Vagina (tissue), 2 donors: ENCODE data around the gene MYADML2. TPM values are rescaled to one million over a fixed set of nuclear protein-coding genes. Genes with fewer than 3 reads are reported as not detected.

Experiments used
- DNase-seq, 2 donors: peaks; one replicate each; pipeline ENCODE4 v3.0.0-alpha.2; 2017; ENCODE audit errors: extremely low spot score in 2 of 2
- H3K27ac ChIP-seq: fragments of 200-600 bp; sonication (generic); one replicate; pipeline ENCODE4 v1.5.1; 2019
- H3K27me3 ChIP-seq: fragments of 200-600 bp; sonication (generic); one replicate; pipeline ENCODE4 v1.5.1; 2019
- H3K36me3 ChIP-seq, 2 donors: fragments of 200-600 bp; sonication (generic); one replicate each; pipeline ENCODE4 v1.5.1; 2017 to 2019
- H3K4me1 ChIP-seq: fragments of 200-600 bp; sonication (generic); one replicate; pipeline ENCODE4 v1.5.1; 2019
- H3K4me3 ChIP-seq, 2 donors: fragments of 200-600 bp; sonication (generic); 1 replicate in 1 of 2; 2 replicates in 1 of 2; pipeline ENCODE4 v1.5.1; 2016 to 2019
- H3K9me3 ChIP-seq: fragments of 200-600 bp; sonication (generic); one replicate; pipeline ENCODE4 v1.5.1; 2019
- POLR2A ChIP-seq, 2 donors: fragments of 450-650 bp; IDR thresholded peaks; one replicate each; pipeline ENCODE4 v1.6.1; 2017; ENCODE audit warnings: antibody characterized with exemption in 2 of 2, mild to moderate bottlenecking in 2 of 2, moderate library complexity in 2 of 2
- POLR2AphosphoS5 ChIP-seq, 2 donors: sonication (generic); formaldehyde crosslinking; IDR thresholded peaks; one replicate each; pipeline ENCODE4 v1.9.0; 2017; ENCODE audit warnings: antibody characterized with exemption in 2 of 2, mild to moderate bottlenecking in 2 of 2, low read depth in 1 of 2; ENCODE audit not compliant: insufficient read depth in 1 of 2
- intact Hi-C: fragments of 100-400 bp; cut with DNase I; formaldehyde crosslinking; loops from one replicate; pipeline ENCODE4 v1.15.1; 2023
- total RNA-seq: library from RNA; depleted of rRNA; stranded (reverse); fragments of >200 nt; gene quantifications from one replicate; pipeline ENCODE4 v1.2.3, GENCODE V29; 2016
- TF ChIP-seq, protein P1 (sequence below), 3 experiments: fragments of 450-650 bp in 2 of 3; fragments of 200-600 bp in 1 of 3; sonication (generic) in 1 of 3; IDR thresholded peaks; one replicate each; pipeline ENCODE4 v1.5.1; 2017 to 2019; ENCODE audit warnings: antibody characterized with exemption in 3 of 3, mild to moderate bottlenecking in 2 of 3, moderate library complexity in 2 of 3

Gene MYADML2, protein sequence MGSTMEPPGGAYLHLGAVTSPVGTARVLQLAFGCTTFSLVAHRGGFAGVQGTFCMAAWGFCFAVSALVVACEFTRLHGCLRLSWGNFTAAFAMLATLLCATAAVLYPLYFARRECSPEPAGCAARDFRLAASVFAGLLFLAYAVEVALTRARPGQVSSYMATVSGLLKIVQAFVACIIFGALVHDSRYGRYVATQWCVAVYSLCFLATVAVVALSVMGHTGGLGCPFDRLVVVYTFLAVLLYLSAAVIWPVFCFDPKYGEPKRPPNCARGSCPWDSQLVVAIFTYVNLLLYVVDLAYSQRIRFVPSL
- total RNA-seq: not detected

DNA sequence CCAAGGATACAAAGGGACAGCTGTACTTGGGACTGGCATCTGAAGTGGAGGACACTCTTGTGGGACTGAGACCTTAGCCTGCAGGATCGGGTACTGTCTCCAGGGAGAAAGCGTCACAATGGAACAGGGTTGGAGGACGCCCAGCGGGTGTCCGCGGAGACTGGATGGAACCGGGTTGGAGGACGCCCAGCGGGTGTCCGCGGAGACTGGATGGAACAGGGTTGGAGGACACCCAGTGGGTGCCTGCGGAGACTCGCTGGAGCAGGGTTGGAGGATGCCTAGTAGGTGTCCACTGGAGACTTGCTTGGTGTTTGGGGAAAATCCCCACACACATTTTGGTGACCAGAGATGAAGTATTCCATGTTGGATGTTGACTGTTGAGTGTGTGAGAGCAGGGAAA lies at the start of gene MYADML2:
TSS of gene MYADML2 (minus strand) at position 45 of the 400 bp plus-strand sequence. CDS start 5,492 bp downstream, outside the sequence.
- H3K4me3 ChIP-seq: no peak within 1 kb of the TSS
- H3K36me3 ChIP-seq: no peaks in the 10 kb centered on the region
- TF ChIP-seq POLR2AphosphoS5 (IDR thresholded peaks at IDR 0.05; ENCODE audit: insufficient read depth in 1 of 2, low read depth in 1 of 2): no peak
- no peak for TF ChIP-seq POLR2A (IDR thresholded peaks at IDR 0.05)
- TF ChIP-seq, protein P1, sequence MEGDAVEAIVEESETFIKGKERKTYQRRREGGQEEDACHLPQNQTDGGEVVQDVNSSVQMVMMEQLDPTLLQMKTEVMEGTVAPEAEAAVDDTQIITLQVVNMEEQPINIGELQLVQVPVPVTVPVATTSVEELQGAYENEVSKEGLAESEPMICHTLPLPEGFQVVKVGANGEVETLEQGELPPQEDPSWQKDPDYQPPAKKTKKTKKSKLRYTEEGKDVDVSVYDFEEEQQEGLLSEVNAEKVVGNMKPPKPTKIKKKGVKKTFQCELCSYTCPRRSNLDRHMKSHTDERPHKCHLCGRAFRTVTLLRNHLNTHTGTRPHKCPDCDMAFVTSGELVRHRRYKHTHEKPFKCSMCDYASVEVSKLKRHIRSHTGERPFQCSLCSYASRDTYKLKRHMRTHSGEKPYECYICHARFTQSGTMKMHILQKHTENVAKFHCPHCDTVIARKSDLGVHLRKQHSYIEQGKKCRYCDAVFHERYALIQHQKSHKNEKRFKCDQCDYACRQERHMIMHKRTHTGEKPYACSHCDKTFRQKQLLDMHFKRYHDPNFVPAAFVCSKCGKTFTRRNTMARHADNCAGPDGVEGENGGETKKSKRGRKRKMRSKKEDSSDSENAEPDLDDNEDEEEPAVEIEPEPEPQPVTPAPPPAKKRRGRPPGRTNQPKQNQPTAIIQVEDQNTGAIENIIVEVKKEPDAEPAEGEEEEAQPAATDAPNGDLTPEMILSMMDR (IDR thresholded peaks at IDR 0.05): no peak
- no peak for DNase-seq
- H3K9me3 ChIP-seq: no peaks in the 10 kb centered on the region
- no peak within 1 kb of the TSS for H3K27ac ChIP-seq
- intact Hi-C loops: no loop called here
- H3K27me3 ChIP-seq: no peaks in the 10 kb centered on the region
- H3K4me1 ChIP-seq: no peaks in the 10 kb centered on the region

DNA sequence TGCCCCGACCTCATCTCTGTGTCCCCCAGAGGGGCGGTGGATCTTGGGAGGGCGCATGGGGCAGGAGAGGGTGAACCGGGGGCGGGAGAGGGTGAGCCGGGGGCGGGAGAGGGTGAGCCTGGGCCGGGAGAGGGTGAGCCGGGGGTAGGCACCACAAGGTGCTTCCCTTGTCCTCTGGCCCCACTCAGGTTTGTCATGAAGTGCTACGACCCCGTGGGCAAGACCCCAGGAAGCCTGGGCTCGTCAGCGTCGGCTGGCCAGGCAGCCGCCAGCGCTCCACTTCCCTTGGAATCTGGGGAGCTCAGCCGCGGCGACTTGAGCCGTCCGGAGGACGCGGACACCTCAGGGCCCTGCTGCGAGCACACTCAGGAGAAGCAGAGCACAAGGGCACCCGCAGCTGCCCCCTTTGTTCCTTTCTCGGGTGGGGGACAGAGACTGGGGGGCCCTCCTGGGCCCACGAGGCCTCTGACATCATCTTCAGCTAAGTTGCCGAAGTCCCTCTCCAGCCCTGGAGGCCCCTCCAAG lies 49.3 kb upstream of the MYADML2 start:
- H3K4me3 ChIP-seq: no peak overlapping the region
- peaks cover 23% of the 10 kb centered on the region for H3K4me1 ChIP-seq
- H3K36me3 ChIP-seq: no peaks in the 10 kb centered on the region
- no peaks in the 10 kb centered on the region for H3K27me3 ChIP-seq
- DNase-seq: no peak
- no peaks in the 10 kb centered on the region for H3K9me3 ChIP-seq
- TF ChIP-seq POLR2A (IDR thresholded peaks at IDR 0.05) (no peak), POLR2AphosphoS5 (IDR thresholded peaks at IDR 0.05; ENCODE audit: insufficient read depth in 1 of 2, low read depth in 1 of 2) (no peak)
- TF ChIP-seq, protein P1 (IDR thresholded peaks at IDR 0.05): no peak
- intact Hi-C loops: no loop called here
- H3K27ac ChIP-seq: no peak overlapping the region

DNA sequence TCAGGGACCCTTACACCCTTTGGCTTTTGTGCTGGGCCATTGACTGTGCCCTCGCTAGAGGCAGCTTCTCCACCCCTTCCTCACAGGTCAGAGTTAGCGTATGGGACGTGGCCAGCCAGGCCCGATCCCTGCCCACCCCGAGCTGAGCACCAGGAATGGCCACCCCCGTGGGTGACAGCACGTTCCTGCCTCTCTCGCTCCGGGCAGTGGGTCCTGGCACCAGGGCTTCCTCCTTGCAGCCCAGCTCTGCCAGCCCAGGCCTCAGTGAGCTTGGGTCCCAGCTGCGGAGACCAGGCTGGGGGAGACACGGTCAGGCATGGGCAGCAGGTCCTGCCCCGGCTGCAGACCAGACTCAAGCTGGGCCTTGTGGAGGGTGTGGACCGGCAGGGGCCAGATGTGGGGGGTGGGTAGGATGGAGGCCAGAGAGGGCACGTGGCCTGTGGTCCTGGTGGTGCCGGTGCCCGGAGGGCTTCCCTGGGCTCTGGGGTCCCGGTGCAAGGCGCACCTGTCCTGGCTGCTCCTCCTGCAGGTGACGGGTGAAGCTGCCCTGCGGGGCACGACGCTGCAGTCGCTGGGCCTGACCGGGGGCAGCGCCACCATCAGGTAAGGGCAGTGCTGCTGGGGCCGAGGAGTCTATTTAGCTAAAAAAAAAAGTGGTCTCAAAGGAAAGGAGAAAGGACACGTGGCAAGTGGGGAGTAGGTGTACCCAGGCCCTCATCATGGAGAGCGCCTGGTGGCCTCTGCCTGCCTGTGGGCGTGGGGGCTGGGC lies 48.6 kb upstream of the MYADML2 start:
- H3K27ac ChIP-seq: no peak overlapping the region
- TF ChIP-seq POLR2A (IDR thresholded peaks at IDR 0.05) (no peak), POLR2AphosphoS5 (IDR thresholded peaks at IDR 0.05; ENCODE audit: insufficient read depth in 1 of 2, low read depth in 1 of 2) (no peak)
- TF ChIP-seq, protein P1 (IDR thresholded peaks at IDR 0.05): no peak
- H3K9me3 ChIP-seq: no peaks in the 10 kb centered on the region
- peaks cover 30% of the 10 kb centered on the region for H3K4me1 ChIP-seq
- H3K27me3 ChIP-seq: no peaks in the 10 kb centered on the region
- H3K4me3 ChIP-seq: no peak overlapping the region
- no peak for DNase-seq
- intact Hi-C loops: no loop called here
- H3K36me3 ChIP-seq: no peaks in the 10 kb centered on the region

DNA sequence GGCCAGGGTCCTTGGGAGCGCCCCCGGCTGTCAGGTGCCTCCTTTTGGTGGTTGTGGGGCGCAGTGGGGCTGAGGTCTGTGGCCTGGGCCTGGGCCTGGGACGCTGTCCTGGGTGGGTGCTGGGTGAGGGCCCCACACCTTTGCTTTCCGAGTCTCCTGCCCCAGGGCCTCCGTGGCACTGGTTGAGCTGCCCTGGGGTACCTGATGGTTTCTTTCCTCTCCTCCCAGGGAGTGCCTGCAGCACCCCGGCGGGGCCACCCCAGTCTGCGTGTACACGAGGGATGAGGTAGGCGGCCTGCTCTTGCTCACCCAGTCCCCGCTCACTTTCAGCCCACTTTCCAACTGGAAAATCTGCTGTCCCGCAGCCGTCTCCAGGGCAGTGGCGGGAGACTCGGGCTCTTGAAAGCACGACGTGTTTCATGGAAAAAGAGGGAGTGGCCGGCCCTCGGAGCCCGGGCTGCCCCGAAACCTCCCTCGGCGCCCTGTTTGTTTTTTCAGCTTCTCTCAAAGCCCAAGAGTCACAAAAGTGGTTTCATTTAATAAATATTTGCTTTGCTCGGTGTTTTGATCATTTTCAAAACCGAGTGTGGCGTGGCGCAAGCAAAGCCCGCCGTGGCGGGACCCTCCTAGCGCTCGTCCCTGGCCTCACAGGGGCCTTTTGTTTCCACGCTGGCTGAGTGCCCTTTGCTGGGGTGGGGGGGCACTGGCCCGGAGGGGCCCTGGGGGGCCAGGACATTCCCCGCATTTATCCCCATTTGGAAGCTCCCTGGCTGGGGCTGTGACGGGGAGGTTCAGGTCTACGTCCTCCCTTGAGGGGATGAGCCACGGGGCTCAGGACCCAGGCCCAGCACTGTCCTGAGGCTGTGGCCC lies 47.8 kb upstream of the MYADML2 start:
- H3K27ac ChIP-seq: no peak overlapping the region
- no peaks in the 10 kb centered on the region for H3K36me3 ChIP-seq
- no peaks in the 10 kb centered on the region for H3K27me3 ChIP-seq
- intact Hi-C loops: loop anchor here (1.0 kb wide), 1 partner anchor 24 kb away; no protein-coding TSS in a partner anchor
- no peak overlapping the region for H3K4me3 ChIP-seq
- no peak for DNase-seq
- H3K4me1 ChIP-seq: peaks cover 30% of the 10 kb centered on the region
- TF ChIP-seq, protein P1 (IDR thresholded peaks at IDR 0.05): no peak
- no peak for TF ChIP-seq POLR2AphosphoS5 (IDR thresholded peaks at IDR 0.05; ENCODE audit: insufficient read depth in 1 of 2, low read depth in 1 of 2)
- no peak for TF ChIP-seq POLR2A (IDR thresholded peaks at IDR 0.05)
- H3K9me3 ChIP-seq: no peaks in the 10 kb centered on the region
